DND-41 (cell line): ENCODE results near the gene SLF2.

Source experiments
- EZH2 ChIP-seq: IDR thresholded peaks from 3 replicates; pipeline ENCODE4 v1.6.1; 2012; ENCODE audit warnings: borderline replicate concordance, low read depth, mild to moderate bottlenecking, moderate library complexity, low read length, inconsistent platforms; ENCODE audit not compliant: severe bottlenecking
- TF ChIP-seq, protein P1 (sequence below): IDR thresholded peaks from 2 replicates; pipeline ENCODE4 v1.5.1; 2012; ENCODE audit warnings: borderline replicate concordance, low read length, moderate library complexity, mild to moderate bottlenecking; ENCODE audit not compliant: poor library complexity, severe bottlenecking; ENCODE audit errors: extremely low read depth

DNA sequence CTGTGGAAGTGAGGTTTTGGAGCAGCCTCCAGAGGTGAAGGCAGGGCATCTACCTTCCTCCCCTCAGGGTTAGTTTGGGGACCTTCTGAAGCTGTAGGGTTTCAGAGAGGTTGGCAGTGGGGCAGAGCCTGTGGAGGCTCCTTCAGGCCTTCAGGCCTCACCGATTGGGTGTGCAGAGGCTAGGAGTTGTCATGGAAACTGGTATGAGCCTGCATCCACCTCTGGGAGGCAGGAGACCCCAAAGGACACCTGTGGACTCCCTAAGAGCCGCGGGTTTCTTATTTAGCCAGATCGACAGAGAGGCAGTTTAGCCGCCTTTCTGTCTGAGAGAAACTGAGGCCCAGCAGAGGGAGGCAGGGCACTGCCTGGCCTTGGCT, 88.9 kb downstream of the SLF2 start:
- TF ChIP-seq, protein P1, sequence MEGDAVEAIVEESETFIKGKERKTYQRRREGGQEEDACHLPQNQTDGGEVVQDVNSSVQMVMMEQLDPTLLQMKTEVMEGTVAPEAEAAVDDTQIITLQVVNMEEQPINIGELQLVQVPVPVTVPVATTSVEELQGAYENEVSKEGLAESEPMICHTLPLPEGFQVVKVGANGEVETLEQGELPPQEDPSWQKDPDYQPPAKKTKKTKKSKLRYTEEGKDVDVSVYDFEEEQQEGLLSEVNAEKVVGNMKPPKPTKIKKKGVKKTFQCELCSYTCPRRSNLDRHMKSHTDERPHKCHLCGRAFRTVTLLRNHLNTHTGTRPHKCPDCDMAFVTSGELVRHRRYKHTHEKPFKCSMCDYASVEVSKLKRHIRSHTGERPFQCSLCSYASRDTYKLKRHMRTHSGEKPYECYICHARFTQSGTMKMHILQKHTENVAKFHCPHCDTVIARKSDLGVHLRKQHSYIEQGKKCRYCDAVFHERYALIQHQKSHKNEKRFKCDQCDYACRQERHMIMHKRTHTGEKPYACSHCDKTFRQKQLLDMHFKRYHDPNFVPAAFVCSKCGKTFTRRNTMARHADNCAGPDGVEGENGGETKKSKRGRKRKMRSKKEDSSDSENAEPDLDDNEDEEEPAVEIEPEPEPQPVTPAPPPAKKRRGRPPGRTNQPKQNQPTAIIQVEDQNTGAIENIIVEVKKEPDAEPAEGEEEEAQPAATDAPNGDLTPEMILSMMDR: no peak
- no peak for TF ChIP-seq EZH2
